K562 treated with DMSO at 1 percent for 4 hours (cell line): Measurements from ENCODE around the gene LIX1. TPM values are rescaled to one million over a fixed set of nuclear protein-coding genes. Genes with fewer than 3 reads are reported as not detected.

Experiments used
- total RNA-seq: library from RNA; unstranded; fragments of 300-600 nt; gene quantifications from 2 replicates; pipeline ENCODE4 v1.2.3, GENCODE V29; 2022; ENCODE audit not compliant: insufficient read depth

The LIX1 gene
- total RNA-seq: not detected in 2 replicates

DNA sequence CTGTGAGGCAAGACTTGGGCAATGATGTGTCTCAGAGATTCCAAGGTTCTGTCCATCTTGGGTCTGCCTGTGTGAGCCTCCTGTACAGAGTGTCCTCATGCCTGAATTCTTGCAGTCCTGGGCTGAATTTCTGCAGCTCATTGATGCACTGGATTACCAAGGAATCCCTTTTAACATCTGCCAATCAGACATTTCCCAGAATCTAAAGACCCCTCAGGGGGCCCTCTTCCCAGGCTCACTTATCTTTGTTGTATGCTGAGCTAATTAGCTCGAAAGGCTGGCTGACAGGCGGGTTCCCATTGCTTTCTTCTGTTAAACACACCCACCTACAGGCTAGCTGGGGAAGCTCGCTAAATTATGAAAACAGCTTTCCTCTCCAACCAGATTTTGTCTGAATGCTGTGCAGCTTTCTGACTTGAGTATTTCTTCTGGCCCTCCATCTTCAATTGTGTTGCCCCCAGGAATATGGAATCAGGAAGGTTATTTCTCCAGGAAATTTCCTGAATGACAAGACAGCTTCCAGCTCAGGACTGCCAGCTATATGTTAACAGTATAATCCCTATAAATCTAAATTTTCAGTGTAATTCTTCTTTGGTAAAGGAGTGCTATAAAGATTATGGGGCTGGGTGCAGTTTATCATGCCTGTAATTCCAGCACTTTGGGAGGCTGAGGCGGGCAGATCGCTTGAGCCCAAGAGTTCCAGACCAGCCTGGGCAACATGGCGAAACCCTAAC is at the start of gene LIX1:
Gene LIX1 (minus strand): TSS at position 91 of the 734 bp plus-strand sequence. CDS start 35 bp downstream, at position 56.

DNA sequence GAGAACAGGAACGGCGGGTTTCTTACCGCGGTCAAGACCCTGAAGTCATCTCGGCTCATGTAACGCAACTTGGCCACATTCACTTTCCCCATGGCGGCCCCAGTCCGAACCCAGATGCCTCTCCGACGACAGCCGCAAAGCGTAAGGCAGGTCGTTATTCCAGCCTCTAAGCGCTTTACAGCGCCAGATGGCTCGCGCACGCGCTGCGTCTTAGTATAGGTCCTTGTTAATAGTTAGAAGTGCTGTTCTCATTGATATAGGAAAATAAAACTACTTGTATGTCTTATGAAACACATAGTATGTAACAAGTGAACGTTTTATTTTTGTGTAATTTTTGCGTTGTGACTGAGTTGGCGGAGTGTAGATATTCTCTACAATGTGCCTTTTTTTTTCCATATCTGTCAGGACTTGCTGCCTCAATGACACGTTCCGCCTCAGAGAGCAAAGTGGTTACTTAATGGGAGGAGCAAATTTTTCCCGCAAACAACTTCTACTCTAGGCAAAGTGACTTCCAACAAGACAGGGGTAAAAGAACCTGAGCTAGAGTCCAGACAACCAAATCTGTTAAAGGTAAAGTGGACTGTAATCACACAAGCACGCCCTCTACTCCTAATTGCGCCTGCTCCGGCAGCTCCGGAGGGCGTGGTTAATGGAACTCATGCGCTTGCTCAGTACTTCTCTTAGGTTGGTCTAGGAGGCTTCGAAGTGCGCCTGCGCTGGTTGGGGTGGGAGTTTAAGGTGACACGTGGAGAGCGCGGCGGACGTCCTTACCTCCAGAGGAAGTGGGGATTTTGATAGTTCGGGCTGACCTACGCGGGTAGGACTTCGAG is 40.9 kb upstream of the LIX1 start, which contains the start of gene RIOK2:
Gene RIOK2 (minus strand): TSS at position 148 of the 830 bp plus-strand sequence. CDS start 56 bp downstream, at position 92.

Other genes starting within 250 kb of the LIX1 start
- 4.3 and 5.7 TPM in 2 replicates for gene LNPEP, start 206.5 kb downstream of the LIX1 start, total RNA-seq
- 8.6 and 9.6 TPM in 2 replicates for gene RIOK2, start 40.6 kb upstream of the LIX1 start, total RNA-seq